GM20431 (cell line): ENCODE data around the gene SLC34A3.

Experiments
- in situ Hi-C: fragments of 300-500 bp; cut with MseI, MboI; formaldehyde crosslinking; loops from one replicate; pipeline ENCODE4 v1.15.0; 2020; ENCODE audit warnings: low sequenced_read_pairs; ENCODE audit not compliant: unreplicated experiment

SLC34A3 gene

DNA sequence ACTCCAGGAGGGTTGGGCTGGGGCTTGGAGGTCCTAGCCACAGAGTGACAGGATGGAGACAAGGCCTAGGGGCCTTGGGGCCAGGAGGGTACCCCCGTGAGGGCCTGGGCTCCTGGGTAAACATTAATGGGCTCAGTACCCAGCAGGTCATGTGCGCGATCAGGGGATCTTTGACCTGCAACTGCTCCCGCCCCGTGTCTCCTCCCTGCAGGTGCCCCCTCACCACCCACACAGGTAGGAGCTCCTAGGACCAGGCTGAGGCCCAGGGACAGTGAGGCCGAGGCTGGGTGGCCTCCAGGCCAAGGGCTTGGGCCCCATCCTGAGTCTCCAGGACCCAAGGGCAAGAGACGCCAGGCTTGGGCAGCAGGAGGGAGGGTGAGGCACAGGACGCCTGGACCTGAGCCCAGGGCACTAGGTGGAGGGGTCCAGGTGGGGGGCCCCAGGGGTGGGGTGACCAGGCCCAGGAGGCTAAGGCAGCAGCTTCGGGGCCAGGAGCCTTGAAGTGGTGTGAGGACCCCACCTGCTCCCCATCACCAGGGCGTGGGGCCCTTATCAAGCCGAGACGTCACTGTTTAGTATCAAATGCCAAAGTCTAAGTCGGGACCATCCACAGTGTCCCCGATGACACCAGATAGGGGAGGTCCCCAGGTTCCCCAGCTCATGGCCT, at the start of gene SLC34A3:
Gene SLC34A3, plus strand, starts transcription at position 197 of the 667 bp plus-strand sequence. CDS start 802 bp downstream, outside the sequence.
- in situ Hi-C loops: loop anchor here (10.0 kb wide), 1 partner anchor 126 kb away; no protein-coding TSS in a partner anchor

DNA sequence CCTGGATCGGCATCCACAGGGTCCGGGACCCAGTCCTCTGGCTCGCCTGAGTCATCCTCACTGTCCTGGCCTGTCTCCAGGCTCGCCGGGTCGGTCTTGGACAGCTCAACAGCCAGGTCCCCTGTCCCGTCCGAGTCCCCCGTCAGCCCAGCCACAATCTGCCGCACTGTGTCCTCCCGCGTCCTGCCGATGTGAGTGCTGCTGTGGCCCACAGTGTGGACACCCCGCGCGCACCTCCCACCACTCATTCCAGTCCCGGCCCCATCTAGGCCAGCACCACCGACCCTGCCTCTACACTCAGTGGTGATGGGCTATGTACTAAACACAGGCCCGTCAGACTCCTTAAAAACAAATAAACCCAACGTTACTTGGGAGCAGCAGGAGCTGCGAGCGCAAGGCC, 49.0 kb upstream of the SLC34A3 start:
- in situ Hi-C loops: no loop called here

DNA sequence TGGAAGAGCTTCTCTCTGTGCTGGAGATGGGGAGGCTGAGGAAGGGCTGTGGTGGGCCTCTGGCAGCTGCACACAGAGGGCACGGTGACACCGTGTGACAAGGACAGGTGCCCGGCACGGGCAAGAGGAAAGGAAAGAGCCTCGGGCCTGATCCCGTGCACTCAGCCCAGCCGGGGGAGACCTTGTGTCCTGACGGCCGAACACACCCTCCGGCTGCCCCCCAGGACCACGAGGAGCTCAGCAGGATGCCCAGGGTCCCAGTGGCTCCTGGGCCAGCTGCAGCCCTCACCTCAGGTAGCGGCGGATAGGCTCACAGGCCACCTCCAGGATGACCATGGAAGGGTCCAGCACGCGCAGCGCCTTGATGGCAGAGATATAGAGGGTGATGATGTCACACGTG, 47.9 kb upstream of the SLC34A3 start:
- in situ Hi-C loops: no loop called here

DNA sequence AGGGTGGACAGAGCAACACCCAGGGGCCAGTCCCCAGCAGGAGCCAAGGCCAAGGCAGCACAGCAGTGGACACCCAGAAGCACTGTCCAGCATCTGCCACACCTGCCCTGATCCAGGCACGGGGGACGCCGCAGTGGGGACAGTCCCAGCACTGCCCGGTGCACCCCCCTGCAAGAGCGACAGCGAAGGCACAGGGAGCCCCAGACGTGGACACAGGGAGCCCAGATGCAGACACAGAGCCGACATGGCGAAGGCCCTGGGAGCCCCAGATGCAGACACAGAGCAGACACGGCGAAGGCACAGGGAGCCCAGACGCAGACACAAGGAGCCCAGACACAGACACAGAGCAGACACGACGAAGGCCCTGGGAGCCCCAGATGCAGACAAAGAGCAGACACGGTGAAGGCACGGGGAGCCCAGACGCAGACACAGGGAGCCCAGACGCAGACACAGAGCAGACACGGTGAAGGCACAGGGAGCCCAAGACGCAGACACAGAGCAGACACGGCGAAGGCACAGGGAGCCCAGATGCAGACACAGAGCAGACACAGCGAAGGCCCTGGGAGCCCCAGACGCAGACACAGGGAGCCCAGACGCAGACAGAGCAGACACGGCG, 46.6 kb upstream of the SLC34A3 start:
- in situ Hi-C loops: no loop called here

DNA sequence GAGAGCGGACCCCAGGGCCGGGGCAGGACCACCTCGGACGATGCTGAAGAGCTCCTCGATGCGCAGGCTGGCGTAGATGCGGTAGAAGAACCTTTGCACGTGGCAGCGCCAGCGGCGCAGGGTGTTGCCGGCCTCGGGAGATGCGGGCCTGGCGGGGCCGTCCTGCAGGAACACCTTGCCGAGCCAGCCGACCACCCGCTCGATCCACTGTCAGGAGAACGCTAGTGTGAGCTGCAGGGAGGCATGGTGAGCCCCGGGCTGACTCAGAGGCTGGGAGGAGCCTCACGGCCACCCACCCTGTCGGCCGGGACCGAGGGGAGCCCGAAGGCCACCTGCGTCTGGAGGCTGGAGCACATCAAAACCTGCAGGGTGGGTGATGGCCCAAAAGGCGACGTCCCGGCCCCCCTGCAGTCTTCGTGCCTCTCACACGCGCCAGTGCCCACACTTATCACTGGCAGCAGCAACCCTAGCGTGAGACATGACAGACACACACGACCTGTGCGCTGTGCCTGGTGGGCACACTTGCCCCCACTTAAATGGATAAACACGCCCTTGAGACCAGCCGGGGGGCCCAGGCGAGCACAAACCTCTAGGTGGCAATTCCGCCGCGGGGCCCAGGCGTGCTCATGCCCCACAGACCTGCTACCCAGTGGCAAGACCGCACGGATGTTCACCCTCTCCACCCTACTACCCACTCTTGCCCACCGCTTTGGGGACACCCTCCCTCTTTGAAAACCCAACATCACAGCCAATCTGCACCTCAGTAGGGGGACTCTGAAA, 45.6 kb upstream of the SLC34A3 start:
- in situ Hi-C loops: no loop called here

DNA sequence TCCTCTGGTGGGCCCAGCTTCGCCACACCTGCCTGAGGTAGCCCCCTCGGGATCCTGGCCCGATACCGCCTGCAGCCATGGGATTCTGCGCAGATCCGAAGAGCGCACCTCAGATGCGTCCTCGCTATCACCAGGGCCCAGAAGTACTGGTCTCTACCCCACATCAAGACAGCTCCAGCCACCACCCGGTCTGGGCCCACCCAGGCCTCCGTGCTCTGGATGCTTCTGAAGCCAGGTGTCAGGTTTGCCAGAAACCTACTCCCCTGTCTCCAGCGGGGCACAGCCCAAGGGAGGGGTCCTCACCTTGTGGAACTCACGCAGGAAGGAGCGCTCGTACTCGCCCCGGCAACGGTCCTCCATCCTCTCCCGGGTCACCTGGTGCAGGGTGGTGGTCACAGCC, 44.8 kb upstream of the SLC34A3 start:
- in situ Hi-C loops: no loop called here

DNA sequence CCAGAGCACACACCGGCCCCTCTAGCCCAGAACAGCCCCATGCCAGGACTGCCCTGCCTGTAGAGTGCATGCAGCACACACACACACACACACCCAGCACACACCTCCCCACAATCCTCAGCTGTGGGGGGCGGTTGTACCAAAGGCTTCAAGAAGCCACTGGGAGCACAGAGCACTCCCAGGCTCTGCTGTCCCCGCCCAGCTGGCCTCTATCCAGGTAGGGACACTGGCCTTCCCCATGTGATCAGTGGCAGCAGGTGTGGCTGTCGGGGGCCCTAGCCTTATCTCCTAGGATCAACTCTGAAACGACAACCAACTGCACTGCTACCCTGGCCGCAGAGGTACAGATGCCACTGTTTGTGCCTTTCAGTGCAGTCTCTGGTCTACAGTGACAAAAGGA, 44.3 kb upstream of the SLC34A3 start:
- in situ Hi-C loops: no loop called here

DNA sequence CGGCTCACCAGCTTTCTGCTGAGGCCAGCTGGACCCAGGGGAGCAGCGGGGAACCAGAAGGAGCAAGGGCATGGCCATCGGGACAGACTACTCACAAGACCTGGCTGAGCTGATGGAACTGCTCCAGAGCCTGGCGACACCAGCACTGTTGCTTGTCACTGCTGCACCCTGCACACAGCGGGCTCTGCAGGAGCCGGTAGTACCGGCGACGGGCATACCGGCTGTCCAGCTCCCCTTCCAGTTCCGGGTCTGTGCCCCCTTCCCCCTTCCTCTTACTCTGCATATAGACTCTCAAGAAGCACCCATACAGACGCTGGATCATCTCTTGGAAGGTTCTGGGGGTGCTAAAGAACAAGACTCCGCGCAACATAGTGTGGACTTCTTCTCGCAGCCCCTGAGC, 43.3 kb upstream of the SLC34A3 start:
- in situ Hi-C loops: no loop called here

DNA sequence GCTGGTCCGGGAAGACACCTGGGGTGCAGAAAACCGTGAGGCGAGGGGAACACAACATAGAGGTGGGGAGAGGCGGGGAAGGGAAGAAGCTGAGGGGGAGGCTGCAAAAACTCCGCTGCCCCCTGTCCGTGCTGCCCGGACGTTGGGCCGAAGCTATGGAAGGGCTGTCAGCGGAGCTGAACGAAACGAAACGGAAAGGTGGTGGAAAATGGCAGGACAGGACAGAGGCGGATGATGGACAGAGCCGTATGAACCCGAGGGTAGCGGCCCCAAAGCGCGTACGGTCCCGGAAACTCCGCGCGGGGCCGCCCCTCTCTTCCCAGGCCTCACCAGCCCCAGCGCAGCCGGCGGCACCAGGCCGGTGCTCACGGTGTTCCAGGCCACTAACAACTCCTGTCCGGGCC, 42.6 kb upstream of the SLC34A3 start:
- in situ Hi-C loops: no loop called here

DNA sequence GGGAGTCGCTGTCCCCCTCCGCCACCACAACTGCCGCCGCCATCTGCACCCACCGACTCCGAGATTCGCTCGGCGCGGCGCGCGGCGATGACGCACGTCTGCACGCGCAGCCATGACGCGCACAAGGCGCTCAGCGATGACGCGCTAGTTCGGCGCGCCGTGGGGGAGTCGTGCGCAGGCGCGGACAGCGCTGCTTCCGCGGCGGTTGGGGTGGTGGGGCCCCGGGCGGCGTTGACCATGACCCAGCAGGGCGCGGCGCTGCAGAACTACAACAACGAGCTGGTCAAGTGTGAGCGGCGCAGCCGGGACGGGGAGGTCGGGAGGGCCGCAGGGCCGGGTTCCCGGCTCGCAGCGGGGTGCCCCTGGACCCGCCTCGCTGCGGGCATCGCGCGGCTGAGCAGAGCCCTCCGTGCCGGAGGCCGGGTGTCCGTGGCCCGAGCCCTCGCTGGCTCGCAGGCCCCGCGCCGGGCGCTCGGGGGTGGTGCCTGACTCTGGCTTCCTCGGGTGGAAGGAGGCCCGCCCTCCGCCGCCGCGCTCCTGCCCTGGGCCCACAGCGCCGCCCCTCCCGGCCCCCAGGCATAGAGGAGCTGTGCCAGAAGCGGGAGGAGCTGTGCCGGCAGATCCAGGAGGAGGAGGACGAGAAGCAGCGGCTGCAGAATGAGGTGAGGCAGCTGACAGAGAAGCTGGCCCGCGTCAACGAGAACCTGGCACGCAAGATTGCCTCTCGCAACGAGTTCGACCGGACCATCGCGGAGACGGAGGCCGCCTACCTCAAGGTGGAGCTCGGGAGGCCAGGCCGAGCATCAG, 42.0 kb upstream of the SLC34A3 start, which contains the start of the genes ANAPC2 and SSNA1:
Gene ANAPC2, minus strand, starts transcription at position 71 of the 807 bp plus-strand sequence. Its CDS starts 28 bp downstream, at position 43.
Gene SSNA1, plus strand, starts transcription at position 187 of the 807 bp plus-strand sequence. Its CDS starts 51 bp downstream, at position 238.
- in situ Hi-C loops: no loop called here

DNA sequence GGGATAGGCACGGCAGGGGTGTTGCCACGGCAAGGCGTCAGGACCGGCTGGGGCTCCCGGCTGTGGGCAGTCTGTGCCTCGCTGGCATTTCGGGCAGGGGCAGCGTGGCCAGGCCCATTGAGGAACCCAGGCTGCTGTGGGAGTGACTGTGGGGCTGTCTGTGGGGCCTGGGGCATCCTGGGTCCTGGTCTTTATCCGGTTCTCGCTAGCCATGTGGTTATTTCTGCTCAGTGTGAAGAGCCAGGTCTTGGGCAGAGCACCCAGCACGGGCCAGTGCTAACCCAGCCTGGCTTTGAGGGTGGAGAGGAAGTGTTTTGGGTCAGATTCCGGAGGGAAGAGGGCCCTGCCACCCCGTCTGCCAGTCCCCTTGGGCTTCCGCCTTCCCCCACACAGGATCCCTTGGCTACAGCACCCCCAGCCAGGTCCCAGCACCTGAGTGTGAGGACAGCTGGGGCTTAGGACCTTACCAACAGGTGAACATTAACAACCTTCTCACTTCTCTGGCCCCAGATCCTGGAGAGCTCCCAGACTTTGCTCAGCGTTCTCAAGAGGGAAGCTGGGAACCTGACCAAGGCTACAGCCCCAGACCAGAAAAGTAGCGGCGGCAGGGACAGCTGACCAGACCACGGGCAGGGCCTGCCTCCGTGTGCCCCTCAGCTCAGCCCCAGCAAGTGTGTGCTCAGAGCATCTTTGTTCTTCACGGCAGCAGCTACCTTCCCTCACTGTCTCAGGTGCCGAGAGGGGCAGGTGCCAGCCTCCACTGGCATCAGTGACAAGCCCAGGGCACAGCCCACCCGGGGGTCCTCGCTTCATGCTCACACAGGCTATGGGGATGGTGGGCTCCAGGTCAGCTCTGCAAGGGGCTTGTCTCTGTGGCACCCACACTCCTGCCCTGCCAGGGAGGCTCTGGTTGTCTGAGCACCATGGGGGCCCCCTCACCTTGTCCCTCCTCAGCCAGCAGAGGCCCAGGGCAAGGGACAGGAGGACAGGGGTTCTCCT, 41.1 kb upstream of the SLC34A3 start:
- in situ Hi-C loops: no loop called here

DNA sequence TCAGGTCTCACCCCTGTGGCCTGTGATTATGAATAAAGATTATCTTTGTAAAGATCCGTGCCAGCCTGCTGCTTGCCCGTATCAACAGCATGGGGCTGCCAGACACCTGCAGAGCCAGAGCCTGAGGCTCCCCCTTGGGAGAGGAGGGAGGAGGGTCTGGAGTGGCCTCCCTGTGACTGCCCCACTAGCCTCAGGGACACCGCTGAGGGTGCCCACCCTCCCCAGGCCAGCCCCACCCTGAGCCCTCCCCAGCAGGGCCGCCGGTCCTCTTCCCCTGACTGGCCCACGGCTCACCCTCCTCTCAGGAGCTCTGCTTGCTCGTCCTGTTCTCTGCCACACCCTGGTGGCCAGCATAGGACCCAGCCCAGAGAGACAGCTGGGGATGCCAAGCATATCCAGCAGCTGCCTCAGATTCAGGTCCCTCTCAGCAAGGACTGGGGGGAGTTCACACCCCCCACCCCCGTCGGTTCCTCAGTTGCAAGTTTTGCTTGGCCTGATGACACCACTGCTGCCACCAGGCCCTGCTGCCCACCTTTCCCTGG, 40.3 kb upstream of the SLC34A3 start:
- in situ Hi-C loops: no loop called here

DNA sequence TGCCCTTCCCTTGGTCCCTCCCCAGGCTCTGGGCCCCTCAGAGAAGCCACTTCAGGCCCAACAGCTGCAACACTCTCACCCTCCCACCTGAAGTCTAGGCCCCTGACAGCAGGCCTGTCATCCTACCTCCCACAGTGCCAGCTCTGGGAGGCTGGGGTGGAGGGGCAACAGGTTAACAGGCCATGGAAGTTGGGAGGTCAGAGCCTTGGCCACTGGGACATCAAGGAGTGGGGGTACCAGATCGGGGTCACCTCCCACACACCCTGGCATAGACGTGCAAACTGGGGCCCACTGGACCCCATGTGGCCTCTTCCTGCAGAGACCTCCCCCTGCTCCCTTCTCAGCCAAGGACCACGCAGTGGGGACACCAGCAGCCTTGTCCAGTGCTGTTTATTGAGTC, 39.5 kb upstream of the SLC34A3 start:
- in situ Hi-C loops: no loop called here

DNA sequence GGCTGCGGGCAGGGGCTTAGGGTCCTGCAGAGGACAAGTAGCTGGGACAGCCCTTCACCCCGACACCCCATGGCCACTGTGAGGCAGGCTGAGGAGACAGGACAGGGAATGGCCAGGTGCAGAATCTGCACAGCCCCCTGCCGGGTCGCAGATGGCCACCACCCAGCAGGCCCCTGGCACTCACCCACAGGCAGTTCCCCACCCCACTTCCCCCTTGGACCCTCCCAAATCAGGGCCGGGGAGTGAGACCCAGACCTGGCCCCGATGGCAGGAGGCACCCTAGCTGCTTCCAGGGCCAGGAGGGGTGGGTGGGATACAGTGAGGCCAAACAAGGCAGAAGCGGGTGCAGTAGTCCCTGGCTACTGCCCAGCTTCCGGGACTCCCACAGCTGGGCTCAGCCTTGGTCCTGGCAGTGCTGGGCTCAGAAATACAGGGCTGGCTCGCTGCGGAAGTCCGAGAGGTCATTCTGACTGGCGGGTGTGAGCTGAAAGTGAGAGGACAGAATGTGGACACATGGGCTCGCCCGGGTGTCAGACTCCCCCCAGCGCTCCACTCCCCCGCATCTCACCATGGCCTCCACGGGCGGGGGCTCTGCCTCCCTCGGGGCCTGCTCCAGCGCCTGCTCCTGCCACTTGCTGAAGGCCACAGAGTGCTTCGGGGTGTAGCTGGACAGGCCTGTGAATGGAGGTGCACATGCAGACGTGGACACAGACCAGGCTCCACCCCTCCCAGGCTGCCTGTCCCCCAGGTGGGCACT, 38.8 kb upstream of the SLC34A3 start:
- in situ Hi-C loops: no loop called here

DNA sequence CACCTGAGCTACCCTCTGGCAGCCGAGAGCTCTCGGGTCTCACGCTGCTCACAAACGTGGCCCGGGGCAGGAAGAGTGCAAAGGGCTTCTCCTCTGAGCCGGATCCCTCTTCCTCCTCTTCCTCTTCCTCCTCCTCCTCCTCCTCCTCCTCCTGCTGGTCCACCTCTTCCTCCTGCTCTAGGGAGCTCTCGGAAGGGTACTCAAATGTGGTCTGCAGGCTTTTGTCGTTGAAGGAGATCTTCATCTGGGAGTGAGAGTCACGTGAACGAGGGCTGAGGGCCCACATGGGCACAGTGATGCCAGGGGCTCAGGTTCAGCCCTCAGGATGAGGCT, 38.3 kb upstream of the SLC34A3 start:
- in situ Hi-C loops: no loop called here

DNA sequence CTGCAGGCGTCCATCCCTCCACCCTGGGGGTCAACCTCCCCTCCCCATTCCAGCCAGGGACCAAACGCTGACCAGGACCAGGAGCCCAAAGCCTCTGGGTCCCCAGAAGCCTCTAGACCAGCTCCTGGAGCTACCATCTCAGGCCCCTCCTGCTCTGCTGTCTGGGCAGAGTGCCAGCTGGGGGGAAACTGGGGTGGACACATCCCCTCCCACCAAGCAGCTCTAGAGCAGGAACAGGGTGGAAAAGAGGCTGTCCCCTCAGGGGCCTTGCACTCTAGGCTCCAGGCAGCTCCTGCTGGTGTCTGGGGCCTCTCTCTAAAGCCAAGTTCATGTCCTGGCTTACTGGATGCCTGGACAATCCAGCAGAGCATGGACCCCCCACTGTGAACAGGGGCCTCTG, 37.8 kb upstream of the SLC34A3 start:
- in situ Hi-C loops: no loop called here

DNA sequence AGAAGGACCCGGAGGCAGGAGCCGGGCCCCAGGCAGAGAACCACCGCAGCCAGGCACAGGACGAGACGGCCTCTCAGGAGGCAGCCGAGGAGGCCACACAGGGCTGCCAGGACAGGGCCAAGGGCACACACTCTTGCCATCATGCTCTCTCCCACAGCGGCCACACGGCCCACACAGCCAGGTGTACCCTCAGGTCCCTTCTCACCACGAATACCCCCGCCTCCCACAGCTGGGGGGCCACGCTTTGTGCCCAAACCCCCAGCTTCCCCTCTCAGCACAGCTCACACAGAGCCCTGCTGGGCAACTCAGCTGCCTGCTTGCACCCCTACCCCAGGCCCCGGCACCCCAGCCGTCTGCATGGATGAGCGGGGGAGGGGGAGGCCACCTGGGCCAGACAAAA, 36.9 kb upstream of the SLC34A3 start:
- in situ Hi-C loops: no loop called here

DNA sequence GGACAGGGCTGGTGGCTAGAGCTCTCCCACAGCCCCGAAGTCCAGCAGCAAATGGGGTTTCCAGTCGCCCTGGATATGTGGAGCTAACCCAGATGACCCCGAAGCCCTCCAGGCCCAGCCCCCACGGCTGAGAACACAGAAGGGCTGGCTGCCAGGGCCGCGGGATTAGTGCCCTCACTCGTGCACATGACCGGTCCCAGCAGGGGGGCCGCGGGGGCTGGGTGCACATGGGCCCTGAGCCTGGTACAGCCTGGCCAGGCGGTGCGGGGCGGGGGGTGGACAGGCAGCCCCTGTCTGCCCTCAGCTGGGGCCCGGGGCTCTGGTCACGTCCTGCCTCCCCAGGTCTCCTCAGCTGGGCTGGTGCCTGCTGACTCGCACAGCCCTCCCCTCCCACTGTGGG, 36.3 kb upstream of the SLC34A3 start:
- in situ Hi-C loops: no loop called here
